SH-SY5Y (cell line): Measurements from ENCODE around the gene F8.

Experiments
- GATA2 ChIP-seq: IDR thresholded peaks from 2 replicates; pipeline ENCODE4 v1.6.1; 2011; ENCODE audit warnings: mild to moderate bottlenecking, low read depth, low read length
- GATA3 ChIP-seq: IDR thresholded peaks from 2 replicates; pipeline ENCODE4 v1.6.1; 2011; ENCODE audit warnings: low read depth, mild to moderate bottlenecking, low read length, moderate library complexity

DNA sequence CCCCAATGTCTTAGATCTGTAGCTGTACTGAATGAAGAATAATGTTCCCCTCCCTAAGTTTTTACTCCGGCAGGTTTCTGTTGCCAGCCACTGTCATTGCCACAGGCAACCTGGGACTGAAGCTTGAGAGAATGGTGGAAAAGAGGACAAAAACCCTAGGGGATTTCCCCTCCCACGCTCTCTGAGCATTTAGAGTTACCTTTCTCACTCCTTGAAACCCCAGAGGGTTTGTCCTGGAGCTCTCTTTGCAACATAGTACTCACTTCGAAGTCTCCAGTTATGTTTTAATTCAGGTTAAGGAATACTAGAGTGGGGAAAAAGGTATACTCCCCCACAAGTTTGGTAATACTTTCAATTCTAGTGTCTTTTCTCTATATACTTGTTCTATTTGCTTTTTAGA is 31.5 kb downstream of the F8 start:
- no peak for TF ChIP-seq GATA3
- no peak for TF ChIP-seq GATA2
